NCI-H2081 treated with DMSO at 0.1 percent for 48 hours (cell line): ENCODE results near the gene ZNF516.

Source experiments
- DNase-seq: peaks from one replicate; lab custom pipeline; 2025; lab: John Stamatoyannopoulos, UW

The ZNF516 gene

DNA sequence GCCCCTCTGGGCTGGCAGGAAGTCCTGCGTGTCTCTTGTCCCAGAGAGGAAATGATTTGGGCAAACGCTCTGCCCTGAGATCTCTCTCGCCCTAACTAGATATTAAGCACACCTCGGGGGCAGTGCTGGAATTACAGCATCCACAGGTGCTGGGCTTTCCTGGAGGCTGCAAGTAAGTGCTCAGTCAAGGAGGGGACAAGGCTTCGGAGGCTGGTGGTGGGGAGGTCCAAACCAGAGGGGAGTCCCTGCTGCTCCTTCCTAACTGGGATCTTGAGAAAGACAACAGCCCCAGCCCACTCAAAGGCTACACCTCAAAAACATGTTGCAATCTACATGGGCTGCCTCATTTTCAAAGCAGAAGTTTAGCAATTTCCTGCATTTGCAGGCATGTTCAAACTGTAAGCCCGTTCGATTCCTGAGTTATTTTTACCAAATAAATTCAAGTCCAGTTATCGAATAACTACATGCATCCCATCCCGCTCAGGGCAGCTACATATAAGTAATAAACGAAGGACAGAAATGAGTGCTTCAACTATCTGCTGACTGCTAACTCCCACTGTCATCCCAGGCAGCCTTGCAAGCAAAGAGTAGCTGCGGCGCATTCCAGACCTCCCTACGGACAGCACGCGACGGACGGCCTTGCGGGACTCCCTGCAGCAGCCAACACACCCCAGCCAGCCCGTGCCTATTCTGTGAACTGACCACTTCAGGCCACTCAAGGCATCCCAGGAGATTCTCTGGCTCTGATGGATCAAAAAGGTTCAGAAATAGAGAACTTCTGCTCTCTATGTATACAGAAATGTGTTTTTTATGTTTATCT is 27.5 kb downstream of the ZNF516 start:
- DNase-seq, result no peak

- DNase-seq, result no peak
Measured at GRCh38 chr18:76466410-76466991, 28.5 kb downstream of the ZNF516 start.

DNA sequence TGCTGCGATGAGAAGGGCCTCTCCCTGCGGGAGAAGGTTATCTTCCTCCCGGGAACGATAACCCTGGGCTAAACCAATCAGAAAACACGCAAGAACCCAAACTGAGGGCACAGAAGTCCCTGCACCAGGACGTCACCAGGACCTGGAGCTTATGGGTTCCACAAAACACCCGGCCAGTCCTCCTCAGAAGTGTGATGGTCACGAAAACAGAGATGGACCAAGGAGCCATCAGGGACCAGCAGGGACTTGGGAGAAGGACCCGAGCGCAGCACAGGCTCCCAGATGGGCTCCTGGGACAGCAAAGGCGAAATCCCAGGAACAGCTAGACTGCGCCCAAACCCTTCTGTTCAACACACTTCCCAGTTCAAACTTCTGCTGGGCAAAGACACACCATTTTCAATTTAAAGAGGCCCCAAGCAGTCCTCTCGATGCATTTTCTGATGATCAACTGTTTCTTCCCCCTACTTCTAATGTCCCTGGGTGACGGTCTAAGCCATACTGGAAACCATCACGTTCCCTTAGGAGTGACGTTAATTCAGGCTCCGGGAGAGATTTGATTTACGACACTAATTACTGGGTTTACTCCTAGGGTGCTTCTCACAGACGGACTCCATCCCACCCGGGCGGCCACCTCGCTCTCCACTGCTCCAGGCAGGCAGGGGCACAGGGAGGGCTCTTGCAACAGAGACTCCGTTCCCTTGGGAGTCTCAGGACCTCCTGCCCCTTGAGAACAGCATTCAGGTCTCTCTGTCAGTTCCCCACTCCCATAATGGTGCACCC is 29.2 kb downstream of the ZNF516 start:
- DNase-seq, result no peak

- DNase-seq, result no peak
Measured at GRCh38 chr18:76464281-76465259, 30.5 kb downstream of the ZNF516 start.

DNA sequence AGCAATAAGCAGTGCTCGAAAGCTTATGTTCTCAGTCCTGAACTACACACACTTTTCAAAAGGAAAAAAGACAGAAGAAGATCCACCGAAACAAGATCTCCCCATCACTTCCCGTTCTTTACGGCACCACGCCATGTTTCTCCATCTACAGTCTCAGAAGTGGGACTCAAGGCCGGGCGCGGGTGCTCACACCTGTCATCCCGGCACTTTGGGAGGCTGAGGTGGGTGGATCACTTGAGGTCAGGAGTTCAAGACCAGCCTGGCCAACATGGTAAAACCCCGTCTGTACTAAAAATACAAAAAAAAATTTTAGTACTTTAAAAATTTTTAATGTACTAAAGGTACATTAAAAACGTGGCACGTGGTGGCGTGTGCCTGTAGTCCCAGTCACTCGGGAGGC is 31.2 kb downstream of the ZNF516 start:
- no peak for DNase-seq

DNA sequence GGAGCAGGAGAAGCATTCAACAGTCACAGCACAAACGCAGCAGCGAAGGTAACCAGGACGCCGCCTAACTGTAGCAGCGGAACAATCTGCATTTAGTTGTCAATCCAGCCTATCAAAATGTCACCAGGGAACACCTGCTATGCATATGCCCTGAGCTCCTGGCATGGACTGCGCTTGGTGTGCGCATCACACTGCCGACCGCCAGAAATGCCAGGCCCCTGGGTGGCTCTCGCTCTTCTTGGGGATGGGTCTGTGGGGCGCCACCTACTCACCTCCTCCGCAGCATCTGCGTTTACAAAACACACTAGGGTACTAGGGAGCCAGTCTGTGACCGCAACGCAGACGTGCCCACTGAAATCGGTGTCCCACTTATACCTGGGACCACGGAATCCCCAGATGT is 31.7 kb downstream of the ZNF516 start:
- no peak for DNase-seq

- DNase-seq, result no peak
Measured at GRCh38 chr18:76462326-76462694, 32.7 kb downstream of the ZNF516 start.

DNA sequence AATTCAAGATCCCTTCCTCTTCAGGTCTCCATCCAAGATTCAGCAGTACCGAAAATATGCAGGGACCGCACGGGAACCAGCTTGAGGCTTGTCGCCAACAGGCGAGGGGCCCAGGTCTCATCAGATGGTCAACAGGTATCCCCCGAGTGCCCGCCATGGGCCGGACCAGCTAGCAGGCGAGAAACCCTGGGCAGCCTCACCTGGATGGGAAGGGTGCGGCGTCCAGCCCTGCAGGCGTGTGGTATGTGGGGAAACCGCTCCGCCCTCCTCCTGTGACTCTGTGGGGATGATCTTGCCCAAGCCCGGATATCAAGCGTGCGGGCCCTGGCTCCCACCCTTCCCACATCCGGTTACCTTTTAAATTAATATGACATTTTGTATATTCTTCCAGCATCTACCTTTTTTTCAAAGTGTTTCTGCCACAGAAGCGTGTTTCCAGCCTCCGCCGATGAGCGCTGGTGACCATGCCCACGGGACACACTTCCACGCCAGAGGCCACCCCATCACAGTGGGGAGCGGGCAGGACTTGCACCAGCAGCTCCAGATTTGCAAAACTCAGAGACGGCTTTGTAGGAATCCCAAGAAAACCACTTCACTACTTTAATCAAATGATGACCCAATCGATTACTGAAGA is 33.2 kb downstream of the ZNF516 start:
- DNase-seq, result no peak

DNA sequence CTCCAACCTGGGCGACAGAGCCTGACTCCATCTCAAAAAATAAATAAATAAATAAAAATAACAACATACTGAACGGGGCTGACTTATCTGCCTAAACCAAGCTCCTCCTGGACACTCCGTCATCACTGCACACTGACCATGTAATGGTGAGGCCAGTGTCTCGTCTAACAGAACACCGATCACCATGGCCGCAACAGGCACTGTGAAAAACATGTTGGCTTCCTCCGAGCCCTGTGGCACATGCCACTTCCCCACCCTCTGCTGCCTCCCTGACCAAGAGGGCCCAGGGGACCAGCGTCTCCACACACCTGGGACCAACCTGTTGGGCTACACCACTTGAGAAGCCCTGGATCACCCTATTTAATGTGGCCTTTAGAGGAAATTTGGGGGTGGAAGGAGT is 33.9 kb downstream of the ZNF516 start:
- no peak for DNase-seq

DNA sequence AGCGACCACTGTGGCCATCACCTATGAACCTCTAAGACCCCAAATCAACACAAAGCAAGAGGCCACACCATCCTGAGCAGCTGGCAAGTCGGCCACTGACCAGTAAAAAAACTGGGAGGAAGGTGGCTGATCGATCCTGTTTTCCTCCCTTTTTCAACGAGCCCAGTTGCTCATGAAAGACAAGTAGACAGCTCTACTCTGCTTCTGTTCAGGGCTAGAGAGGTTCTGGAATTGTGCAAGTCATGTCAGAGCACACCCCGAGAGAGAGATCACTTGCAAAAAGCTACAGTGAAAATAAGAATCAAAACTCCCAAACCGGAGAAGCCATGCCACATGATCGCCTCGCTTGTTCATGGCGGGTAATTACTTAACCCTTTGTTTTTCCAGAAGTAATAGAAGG is 34.6 kb downstream of the ZNF516 start:
- DNase-seq, result no peak

- DNase-seq, result no peak
Measured at GRCh38 chr18:76459687-76460350, 35.2 kb downstream of the ZNF516 start.

DNA sequence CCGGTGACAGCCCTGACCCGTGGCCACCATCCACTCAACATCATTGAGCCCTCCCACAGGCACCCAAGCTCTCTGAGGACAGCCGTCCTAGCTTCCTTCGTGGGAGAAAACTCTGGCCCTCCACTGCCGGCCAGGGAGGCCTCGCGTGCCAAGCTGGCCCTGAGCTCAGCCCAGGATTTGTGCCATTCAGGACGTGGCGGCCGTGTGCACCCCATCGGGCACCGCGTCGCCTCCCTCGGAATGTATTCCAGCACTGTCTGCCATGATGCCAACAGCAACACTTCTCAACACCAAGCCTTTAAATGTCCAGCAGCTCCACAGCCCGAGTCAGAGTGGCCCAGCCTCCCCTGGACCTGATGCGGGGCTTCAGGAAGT is 35.7 kb downstream of the ZNF516 start:
- no peak for DNase-seq

GRCh38 chr18:76458522-76459311 is 36.3 kb downstream of the ZNF516 start:
- DNase-seq, result no peak

DNA sequence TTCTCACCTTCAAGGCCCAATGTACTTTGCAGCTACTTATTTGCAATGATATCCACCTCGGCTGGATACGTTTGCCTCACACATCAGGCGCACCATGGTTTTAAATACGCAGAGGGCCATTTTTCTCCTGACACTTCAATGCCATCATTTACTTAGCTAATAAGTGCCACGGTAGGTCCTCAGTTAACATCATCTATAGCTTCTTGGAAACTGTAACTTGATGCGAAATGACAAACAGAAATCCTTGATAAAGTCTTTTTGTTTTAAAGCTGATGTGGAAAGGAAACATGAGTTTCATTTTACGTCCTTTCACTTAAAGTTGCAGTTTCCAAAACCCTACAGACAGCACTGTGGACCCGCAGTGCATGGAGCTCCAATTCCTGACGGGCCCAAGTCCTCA is 37.1 kb downstream of the ZNF516 start:
- no peak for DNase-seq

- DNase-seq, result no peak
Measured at GRCh38 chr18:76457475-76457874, 37.6 kb downstream of the ZNF516 start.

DNA sequence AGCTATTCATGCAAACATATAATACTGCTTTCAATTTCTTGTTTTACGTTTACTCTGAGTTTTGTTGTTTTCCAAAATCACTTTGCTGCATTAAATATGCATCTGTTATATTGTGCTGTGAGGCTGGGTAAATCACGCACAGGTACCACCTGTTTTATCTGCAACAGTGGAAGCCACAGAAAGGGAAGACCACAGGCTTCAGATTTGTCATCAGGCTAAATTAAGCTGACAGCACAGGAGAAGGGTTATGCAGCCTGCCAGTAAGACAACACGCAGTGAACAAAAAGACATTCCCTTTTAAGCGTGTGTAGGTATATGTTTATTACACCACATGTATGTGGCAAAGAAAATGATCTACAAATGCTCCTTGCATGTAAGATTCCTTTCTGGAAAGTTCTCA is 38.2 kb downstream of the ZNF516 start:
- no peak for DNase-seq

DNA sequence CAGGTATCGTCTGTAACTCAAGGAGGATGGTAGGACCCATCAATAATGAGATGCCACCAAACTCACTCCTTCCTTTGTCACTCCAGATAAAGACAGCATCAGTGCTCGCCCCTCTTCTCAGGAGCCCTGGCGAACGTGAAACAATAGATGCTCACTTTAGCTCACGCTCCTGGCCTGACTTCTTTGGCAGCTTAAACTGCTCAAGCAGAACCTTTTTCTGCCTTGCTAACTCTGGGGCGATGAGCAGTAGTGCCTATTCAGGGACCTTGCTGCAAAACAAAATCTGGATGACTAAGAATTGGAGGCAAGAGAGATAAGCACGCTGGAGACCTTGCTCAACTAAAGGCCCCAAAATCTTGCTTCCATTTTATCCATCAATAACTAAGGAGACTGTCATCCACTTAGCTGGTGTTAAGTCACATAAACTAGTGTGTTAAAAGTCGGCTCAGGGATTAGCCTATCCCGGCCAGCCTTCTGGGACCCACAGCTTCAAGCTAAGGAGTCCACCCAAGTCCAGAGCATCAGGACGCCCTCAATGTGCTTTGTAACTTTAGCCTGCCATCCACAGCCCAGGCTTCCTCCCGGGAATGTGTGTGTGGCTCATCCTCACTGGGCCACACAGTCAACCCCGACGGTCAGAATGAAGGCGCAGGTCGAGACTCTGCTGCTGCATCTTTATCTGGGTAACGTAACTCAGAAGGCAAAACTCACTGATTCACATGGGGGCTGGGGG is 38.9 kb downstream of the ZNF516 start:
- DNase-seq, result no peak

GRCh38 chr18:76455003-76455676 is 39.9 kb downstream of the ZNF516 start:
- no peak for DNase-seq

- no peak for DNase-seq
Measured at GRCh38 chr18:76454418-76454817, 40.6 kb downstream of the ZNF516 start.
